CD1c-positive myeloid dendritic cell (primary cell): ENCODE results near the gene TIAM2.
"Not testable (repeated sequence)": the region's sequence is repeated elsewhere in the genome, so short reads cannot be mapped to it uniquely, and the experiment has no call there.

ENCODE experiments used
- DNase-seq: peaks from one replicate; pipeline ENCODE4 v3.0.0-alpha.2; 2016; ENCODE audit errors: extremely low spot score

The TIAM2 gene

GRCh38 chr6:154991207-154991606, 3.9 kb upstream of the TIAM2 start:
- no peak for DNase-seq

DNA sequence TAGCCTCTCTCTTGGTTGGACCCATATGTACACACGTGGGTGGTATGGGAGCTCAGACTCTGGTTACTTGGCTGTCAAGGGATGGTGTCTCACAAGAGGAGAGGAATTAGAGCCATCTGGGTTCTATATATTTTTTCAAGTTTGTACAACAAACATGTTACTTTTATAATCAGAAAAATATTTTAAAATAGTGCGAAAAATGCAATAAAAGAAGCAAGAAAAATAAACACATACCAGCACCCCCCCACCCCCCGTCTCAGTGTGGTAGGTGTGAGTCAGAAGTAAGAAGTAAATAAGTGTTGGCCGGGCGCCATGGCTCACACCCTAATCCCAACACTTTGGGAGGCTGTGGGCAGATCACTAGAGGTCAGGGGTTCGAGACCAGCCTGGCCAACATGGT, 2.1 kb upstream of the TIAM2 start:
- no peak for DNase-seq

DNA sequence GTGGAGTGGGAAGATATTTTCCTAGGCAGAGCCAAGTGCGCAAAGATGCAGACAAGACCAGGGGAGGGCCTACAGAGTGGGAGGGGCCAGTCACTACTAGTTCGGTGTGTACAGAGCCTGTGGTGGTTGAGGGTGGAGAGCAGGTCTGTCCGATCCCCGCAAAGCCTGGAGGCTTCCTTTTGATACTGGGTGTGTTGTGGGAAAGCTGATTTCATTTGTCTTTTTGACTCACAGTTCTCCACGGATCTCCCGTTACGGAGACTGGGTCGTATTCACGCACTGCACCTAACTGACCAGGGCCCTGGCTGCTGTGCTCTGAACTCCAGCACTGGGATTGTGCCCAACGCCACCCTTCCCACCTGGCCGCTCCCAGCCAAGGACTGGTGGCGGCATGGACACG, 1.4 kb upstream of the TIAM2 start:
- DNase-seq = no peak

- no peak for DNase-seq
These were observed 270 bp upstream of the TIAM2 start for GRCh38 chr6:154994836-154995253.

DNA sequence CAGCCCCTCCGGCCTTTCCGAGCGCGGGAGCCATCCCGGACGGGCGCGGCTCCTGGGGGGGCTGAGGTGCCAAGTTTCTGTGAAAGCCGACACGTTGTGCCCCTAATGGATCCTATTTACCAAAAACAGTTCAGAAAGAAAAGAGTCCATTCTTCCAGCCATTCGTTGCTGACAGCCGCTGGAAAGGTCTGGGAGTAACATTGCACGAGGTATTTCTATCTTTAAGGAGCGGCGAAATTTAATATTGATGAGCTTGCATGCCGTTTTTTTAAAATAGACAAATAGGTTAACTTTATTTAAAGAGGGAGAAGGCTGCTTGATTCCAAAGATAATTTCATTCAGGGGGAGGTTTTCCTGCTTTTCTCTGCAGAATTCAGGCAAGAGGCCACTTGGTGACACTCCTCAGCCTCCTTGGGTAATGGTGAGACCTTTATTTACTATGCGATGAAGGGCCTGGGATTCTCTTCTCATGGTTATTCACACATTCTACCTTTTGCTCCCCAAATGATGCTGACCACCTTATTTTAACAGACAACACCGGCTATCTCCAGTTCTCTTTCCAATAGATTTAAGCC, 988 bp downstream of the TIAM2 start:
- DNase-seq = no peak

DNA sequence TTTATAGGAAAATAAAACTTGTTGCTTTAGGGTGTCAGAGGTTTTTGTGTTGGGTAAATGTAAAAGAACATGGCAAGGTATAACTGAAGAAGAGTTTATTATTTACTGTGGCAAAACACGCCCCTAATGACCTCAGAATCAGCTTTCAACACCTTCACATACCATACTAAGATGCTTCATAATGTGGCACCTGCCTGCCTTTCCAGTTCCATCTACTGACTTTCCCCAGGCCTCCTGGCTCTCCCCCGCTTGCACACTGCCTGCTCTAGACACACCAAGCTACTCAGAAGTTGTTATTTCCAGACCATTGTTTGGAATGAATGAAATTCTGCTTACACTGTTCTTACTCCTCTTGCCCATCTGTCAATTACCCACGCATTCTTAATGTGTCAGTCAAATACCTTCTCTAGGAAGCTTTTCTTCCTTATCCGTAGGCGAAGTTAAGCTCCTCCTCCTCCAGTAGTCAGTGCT, 1.8 kb downstream of the TIAM2 start:
- DNase-seq = no peak

- DNase-seq = no peak
These were observed 3.7 kb downstream of the TIAM2 start for GRCh38 chr6:154998855-154999254.

DNA sequence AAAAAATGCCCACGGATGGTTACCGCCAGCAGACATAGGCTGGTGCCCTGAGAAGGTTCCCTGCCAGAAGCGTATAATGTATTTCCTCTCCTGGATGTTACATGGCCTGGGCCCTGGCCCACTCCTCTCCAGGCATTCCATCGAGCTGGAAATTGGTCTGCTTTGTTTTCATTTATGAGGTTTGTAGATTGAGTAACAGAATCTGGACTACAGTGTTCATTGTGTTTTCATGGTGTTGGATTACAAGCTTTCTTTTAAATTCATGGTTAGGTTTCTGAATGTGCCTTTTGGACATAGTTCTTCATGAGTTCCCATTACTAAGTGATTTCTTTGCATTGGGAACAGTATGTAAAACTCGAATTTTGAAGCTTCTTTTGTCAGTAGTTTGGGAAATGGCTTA, 6.4 kb downstream of the TIAM2 start:
- no peak for DNase-seq

DNA sequence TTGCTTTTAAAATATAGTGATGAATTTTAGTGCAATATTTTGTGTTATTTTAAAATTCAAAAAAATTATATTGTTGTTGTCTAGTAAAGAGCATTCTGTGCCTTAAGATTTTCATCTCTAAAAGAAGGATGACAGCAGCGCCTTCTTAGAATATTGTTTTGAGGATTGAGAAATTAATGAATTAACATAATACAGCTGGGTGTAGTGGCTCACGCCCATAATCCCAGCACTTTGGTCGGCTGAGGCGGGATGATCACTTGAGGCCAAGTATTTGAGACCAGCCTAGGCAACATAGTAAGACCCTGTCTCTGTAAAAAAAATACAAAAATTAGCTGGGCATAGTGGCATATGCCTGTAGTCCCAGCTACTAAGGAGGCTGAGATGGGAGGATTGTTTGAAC, 6.8 kb downstream of the TIAM2 start:
- no peak for DNase-seq

- DNase-seq = no peak
These were observed 8.4 kb downstream of the TIAM2 start for GRCh38 chr6:155003476-155003875.

GRCh38 chr6:155004017-155004416, 8.9 kb downstream of the TIAM2 start:
- no peak for DNase-seq

DNA sequence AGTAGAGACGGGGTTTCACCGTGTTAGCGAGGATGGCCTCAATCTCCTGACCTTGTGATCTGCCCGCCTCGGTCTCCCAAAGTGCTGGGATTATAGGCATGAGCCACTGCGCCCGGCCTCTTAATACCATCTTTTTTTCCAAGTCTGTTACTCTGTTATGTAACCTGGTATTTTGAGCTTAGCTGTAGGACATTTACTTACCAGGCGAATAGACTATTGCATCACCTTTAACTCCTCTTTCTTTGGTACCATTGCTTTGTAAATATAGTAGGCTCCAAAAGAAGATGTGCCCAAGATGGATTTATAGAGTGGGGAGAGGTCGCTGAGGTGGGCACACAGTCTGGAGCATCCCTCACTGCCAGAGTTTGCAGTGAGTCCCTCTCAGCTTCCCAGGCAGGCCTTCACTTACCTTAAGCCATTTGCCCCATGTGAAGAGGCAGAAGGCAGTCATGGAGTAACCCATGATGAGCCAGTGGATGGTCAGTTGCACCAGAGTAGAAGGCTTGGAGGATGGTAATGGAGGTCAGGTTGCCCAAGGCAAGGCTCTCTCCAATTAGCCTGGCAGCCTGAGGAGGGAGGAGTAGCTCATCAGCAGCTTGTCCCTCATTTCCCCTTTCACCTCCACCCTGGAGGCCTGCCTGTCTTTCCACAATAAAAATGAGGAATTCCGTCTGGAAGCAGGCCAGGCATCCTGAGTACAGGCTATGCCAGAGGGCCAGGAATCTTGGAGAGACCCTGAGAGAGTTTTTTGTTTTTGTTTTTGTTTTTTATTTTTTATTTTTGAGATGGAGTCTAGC, 9.7 kb downstream of the TIAM2 start:
- no peak for DNase-seq

DNA sequence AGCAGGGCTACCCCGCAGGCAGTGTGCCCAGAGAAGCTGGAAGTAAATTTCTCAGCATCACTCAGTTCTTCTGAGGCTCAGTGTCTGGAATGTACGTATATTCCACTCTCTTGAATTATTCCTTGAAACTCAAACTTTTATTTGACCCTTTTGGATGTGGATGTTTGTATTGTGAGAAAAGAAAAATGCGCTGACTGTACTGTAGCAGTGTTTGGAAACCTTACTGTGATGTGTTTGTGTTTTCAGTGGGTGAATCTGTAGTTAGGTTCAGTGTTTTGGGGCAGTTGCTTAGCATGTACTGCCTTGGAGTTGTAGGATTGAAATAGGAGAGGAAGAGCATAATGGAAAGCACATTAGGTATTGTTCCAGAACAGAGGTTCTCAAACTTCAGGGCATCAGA, 13.5 kb downstream of the TIAM2 start:
- DNase-seq = no peak

- no peak for DNase-seq
These were observed 15.8 kb downstream of the TIAM2 start for GRCh38 chr6:155010940-155011339.

GRCh38 chr6:155011809-155012291, 16.7 kb downstream of the TIAM2 start:
- DNase-seq = no peak

- no peak for DNase-seq
These were observed 18.4 kb downstream of the TIAM2 start for GRCh38 chr6:155013457-155013876.

GRCh38 chr6:155014137-155014536, 19.0 kb downstream of the TIAM2 start:
- no peak for DNase-seq

DNA sequence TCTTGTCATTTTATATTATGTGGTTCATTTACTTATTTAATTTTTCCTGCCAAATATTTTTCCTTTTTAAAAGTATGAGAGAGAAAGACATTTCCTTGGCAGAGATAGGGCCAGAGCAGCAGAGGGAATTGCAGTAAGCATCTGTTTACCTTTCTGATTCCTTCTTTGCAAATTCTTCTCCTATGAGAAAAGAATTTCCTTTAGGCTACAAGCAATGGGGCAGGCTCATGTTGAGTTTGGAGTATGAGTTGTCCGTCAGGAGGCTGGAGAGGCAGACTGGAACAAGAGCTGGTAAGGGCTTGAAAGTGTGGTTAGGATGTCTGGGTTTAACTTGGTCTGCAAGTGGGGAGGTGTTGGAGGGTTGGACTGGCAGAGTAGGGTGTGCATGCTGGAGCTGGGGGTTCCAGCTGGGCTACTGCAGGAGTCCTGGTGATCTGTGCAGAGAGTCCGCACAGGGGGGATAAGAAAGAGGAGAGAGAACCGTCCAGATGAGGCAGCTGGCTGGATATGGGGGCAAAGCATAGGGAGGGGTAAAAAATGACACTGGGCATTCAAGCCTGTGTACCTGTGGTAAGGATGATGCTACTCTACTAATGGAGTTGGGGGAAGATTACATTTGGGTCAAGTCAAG, 19.7 kb downstream of the TIAM2 start:
- DNase-seq = no peak

- DNase-seq = not testable (repeated sequence)
These were observed 23.3 kb downstream of the TIAM2 start for GRCh38 chr6:155018415-155018814.

- DNase-seq = no peak
These were observed 26.6 kb downstream of the TIAM2 start for GRCh38 chr6:155021680-155022079.

DNA sequence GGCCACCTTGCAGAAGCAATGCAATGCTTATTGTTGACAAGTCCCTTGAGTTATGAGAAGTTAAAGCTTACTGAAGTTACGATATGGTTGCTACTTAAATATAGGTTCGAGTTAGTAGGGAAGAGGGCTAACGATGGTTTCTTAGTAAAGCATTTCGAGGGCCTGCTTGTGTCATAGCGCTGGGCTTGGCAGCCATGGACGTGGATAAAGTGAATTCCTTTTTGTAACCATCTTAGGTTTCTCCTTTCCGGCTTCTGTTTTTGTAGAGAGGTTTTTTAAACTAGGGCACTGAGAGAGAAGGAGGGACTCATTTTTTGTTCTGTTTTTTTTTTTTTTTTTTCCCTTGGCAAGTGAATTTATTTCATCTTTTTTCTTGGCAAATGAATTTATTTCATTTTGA, 27.6 kb downstream of the TIAM2 start:
- DNase-seq = no peak

GRCh38 chr6:155023717-155024116, 28.6 kb downstream of the TIAM2 start:
- no peak for DNase-seq
